ENCODE results near the gene HS6ST2. TPM values are rescaled to one million over a fixed set of nuclear protein-coding genes. Genes with fewer than 3 reads are reported as not detected.
"Not testable (repeated sequence)": the region's sequence is repeated elsewhere in the genome, so short reads cannot be mapped to it uniquely, and the experiment has no call there.

The HS6ST2 gene
- total RNA-seq, 1 experiment from 2014 or later, result not detected

GRCh38 chrX:132957211-132958090 lies 978 bp downstream of the HS6ST2 start:
- H3K9me3 ChIP-seq (replicated peaks), result no peaks in the 10 kb centered on the region
- peaks cover 6% of the 10 kb centered on the region; the same call in 1 of the 2 replicates for H3K4me1 ChIP-seq (replicated peaks)
- H3K4me3 ChIP-seq, result no peak overlapping the region
- no peak for DNase-seq (ENCODE audit: low read depth in 1 of 2, low spot score in 2 of 2)
- peaks cover 27% of the 10 kb centered on the region for H3K27me3 ChIP-seq (replicated peaks)
- no peaks in the 10 kb centered on the region for H3K36me3 ChIP-seq
- H3K27ac ChIP-seq, result no peak overlapping the region

GRCh38 chrX:132956421-132957210 lies 1.8 kb downstream of the HS6ST2 start:
- H3K4me3 ChIP-seq, result no peak overlapping the region
- H3K4me1 ChIP-seq (replicated peaks), result peaks cover 6% of the 10 kb centered on the region; the same call in 1 of the 2 replicates
- no peak for DNase-seq (ENCODE audit: low read depth in 1 of 2, low spot score in 2 of 2)
- no peak overlapping the region for H3K27ac ChIP-seq
- no peaks in the 10 kb centered on the region for H3K36me3 ChIP-seq
- H3K27me3 ChIP-seq (replicated peaks), result peaks cover 27% of the 10 kb centered on the region
- no peaks in the 10 kb centered on the region for H3K9me3 ChIP-seq (replicated peaks)

DNA sequence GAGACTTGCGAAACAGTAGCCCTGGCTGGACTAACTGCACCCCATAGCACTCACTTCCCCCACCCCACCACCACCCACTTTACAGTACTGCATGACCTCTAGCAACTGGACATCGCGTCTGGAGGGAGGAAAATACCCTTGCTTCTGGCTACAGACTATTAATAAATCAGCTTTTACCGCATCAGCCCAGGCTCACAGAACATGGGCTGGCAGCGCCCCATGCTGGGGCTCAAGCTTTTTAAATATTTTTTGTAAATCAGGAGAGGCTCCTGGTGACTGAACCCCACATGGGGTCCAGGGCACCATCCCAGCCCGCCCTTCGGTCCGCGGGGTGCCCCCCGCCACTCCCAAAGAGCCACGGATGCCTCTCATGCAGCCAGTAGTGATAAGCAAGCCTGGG lies 2.7 kb downstream of the HS6ST2 start:
- DNase-seq (ENCODE audit: low read depth in 1 of 2, low spot score in 2 of 2), result no peak
- no peaks in the 10 kb centered on the region for H3K36me3 ChIP-seq
- H3K4me1 ChIP-seq (replicated peaks), result peaks cover 6% of the 10 kb centered on the region; the same call in 1 of the 2 replicates
- H3K9me3 ChIP-seq (replicated peaks), result no peaks in the 10 kb centered on the region
- H3K27ac ChIP-seq, result no peak overlapping the region
- H3K4me3 ChIP-seq, result no peak overlapping the region
- peaks cover 27% of the 10 kb centered on the region for H3K27me3 ChIP-seq (replicated peaks)

DNA sequence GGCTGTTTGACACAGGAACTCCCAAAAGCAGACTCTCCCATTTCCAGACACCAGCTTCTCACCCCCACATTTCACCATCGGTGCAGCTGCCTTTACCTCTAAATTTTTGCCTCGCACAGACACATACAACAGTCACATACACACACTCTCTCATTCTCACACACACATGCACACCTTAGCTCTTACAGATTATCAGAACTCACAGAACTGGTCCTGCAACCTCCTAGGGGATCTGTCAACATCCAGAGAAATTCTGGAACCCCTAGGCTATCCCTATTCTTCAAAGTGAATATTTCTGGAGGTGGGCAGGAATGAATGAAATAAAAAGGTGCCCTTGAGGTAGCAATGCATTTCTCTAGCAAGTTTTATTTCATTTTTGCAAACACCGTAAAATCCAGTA lies 4.1 kb downstream of the HS6ST2 start:
- DNase-seq (ENCODE audit: low read depth in 1 of 2, low spot score in 2 of 2), result no peak
- Histone ChIP-seq H3K27ac (no peak overlapping the region), H3K27me3 (replicated peaks) (peaks cover 27% of the 10 kb centered on the region), H3K4me1 (replicated peaks) (peaks cover 6% of the 10 kb centered on the region; the same call in 1 of the 2 replicates), H3K4me3 (no peak overlapping the region), H3K9me3 (replicated peaks) (no peaks in the 10 kb centered on the region), H3K36me3 (no peaks in the 10 kb centered on the region)

DNA sequence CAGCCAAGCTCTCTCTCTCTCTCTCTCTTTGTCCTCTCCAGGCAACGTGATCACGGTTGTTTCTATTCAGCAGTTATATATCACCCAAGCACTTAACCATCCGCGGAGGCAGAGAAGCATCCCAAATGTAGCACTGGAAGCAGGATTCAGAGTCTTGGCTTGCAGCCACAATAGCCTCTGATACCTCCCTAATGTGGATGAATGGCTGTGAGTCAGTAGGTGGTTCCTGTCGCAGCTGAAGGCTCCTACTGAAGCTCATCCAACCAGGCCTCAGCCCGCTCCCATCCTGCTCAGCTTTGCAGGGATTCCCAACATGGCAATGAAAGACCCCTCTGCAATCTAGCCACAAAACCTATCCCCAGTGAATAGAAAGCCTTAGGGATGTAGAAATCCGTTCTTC lies 5.1 kb downstream of the HS6ST2 start:
- H3K27ac ChIP-seq, result no peak overlapping the region
- DNase-seq (ENCODE audit: low read depth in 1 of 2, low spot score in 2 of 2), result no peak
- peaks cover 20% of the 10 kb centered on the region for H3K27me3 ChIP-seq (replicated peaks)

GRCh38 chrX:132948648-132949260 lies 9.7 kb downstream of the HS6ST2 start:
- Histone ChIP-seq H3K27me3 (replicated peaks) (no peaks in the 10 kb centered on the region), H3K4me3 (no peak overlapping the region), H3K9me3 (replicated peaks) (no peaks in the 10 kb centered on the region), H3K27ac (no peak overlapping the region), H3K36me3 (no peaks in the 10 kb centered on the region), H3K4me1 (replicated peaks) (no peaks in the 10 kb centered on the region)
- no peak for DNase-seq (ENCODE audit: low read depth in 1 of 2, low spot score in 2 of 2)

More for the DNA sequence above, 5.1 kb downstream of the HS6ST2 start:
- H3K4me1 ChIP-seq (replicated peaks), result peaks cover 6% of the 10 kb centered on the region; the same call in 1 of the 2 replicates
- no peaks in the 10 kb centered on the region for H3K9me3 ChIP-seq (replicated peaks)
- no peak overlapping the region for H3K4me3 ChIP-seq
- no peaks in the 10 kb centered on the region for H3K36me3 ChIP-seq

DNA sequence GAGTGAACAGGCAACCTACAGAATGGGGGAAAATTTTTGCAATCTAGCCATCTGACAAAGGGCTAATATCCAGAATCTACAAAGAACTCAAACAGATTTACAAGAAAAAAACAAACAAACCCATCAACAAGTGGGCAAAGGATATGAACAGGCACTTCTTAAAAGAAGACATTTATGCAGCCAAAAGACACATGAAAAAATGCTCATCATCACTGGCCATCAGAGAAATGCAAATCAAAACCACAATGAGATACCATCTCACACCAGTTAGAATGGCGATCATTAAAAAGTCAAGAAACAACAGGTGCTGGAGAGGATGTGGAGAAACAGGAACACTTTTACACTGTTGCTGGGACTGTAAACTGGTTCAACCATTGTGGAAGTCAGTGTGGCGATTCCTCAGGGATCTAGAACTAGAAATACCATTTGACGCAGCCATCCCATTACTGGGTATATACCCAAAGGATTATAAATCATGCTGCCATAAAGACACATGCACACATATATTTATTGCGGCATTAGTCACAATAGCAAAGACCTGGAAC lies 13.3 kb downstream of the HS6ST2 start:
- H3K9me3 ChIP-seq (replicated peaks); DNase-seq (ENCODE audit: low read depth in 1 of 2, low spot score in 2 of 2); H3K4me1 ChIP-seq (replicated peaks): not testable (repeated sequence)

GRCh38 chrX:132940727-132941327 lies 17.6 kb downstream of the HS6ST2 start:
- no peak for DNase-seq (ENCODE audit: low read depth in 1 of 2, low spot score in 2 of 2)
- no peaks in the 10 kb centered on the region for H3K4me1 ChIP-seq (replicated peaks)
- no peak overlapping the region for H3K27ac ChIP-seq
- H3K9me3 ChIP-seq (replicated peaks), result no peaks in the 10 kb centered on the region
- H3K36me3 ChIP-seq, result no peaks in the 10 kb centered on the region
- H3K27me3 ChIP-seq (replicated peaks), result no peaks in the 10 kb centered on the region
- H3K4me3 ChIP-seq, result no peak overlapping the region

More for the DNA sequence above, 13.3 kb downstream of the HS6ST2 start:
- not testable (repeated sequence) for H3K36me3 ChIP-seq; H3K4me3 ChIP-seq; H3K27ac ChIP-seq; H3K27me3 ChIP-seq (replicated peaks)

GRCh38 chrX:132933170-132933569 lies 25.3 kb downstream of the HS6ST2 start:
- Histone ChIP-seq H3K27ac (no peak overlapping the region), H3K9me3 (replicated peaks) (no peaks in the 10 kb centered on the region), H3K36me3 (no peaks in the 10 kb centered on the region), H3K27me3 (replicated peaks) (no peaks in the 10 kb centered on the region), H3K4me3 (no peak overlapping the region), H3K4me1 (replicated peaks) (no peaks in the 10 kb centered on the region)
- DNase-seq (ENCODE audit: low read depth in 1 of 2, low spot score in 2 of 2), result no peak

GRCh38 chrX:132924426-132924825 lies 34.0 kb downstream of the HS6ST2 start:
- Histone ChIP-seq H3K4me3 (no peak overlapping the region), H3K9me3 (replicated peaks) (no peaks in the 10 kb centered on the region), H3K27me3 (replicated peaks) (no peaks in the 10 kb centered on the region), H3K27ac (no peak overlapping the region), H3K4me1 (replicated peaks) (no peaks in the 10 kb centered on the region), H3K36me3 (no peaks in the 10 kb centered on the region)
- DNase-seq (ENCODE audit: low read depth in 1 of 2, low spot score in 2 of 2), result no peak

- Histone ChIP-seq H3K4me3 (no peak overlapping the region), H3K36me3 (no peaks in the 10 kb centered on the region), H3K9me3 (replicated peaks) (no peaks in the 10 kb centered on the region), H3K4me1 (replicated peaks) (no peaks in the 10 kb centered on the region), H3K27me3 (replicated peaks) (no peaks in the 10 kb centered on the region), H3K27ac (no peak overlapping the region)
- no peak for DNase-seq (ENCODE audit: low read depth in 1 of 2, low spot score in 2 of 2)
Observed at GRCh38 chrX:132918523-132918922, 39.9 kb downstream of the HS6ST2 start.

DNA sequence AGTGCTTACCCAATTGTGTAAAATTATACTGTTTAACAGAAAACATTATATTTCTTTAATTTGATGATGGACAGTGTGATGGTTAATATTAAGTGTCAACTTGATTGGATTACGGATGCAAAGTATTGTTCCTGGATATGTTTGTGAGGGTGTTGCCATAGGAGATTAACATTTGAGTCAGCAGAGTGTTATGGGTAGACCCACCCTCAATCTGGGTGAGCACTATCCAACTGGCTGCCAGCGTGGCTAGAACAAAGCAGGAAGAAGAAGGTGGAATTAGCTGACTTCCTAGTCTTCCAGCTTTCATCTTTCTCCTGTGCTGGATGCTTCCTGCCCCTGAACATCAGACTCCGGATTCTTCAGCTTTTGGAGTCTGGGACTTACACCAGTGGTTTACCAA lies 42.1 kb downstream of the HS6ST2 start:
- no peak overlapping the region for H3K27ac ChIP-seq
- no peak for DNase-seq (ENCODE audit: low read depth in 1 of 2, low spot score in 2 of 2)

GRCh38 chrX:132909643-132910042 lies 48.8 kb downstream of the HS6ST2 start:
- H3K4me1 ChIP-seq (replicated peaks), result no peaks in the 10 kb centered on the region
- H3K4me3 ChIP-seq, result no peak overlapping the region
- no peaks in the 10 kb centered on the region for H3K9me3 ChIP-seq (replicated peaks)
- no peaks in the 10 kb centered on the region for H3K27me3 ChIP-seq (replicated peaks)
- no peak overlapping the region for H3K27ac ChIP-seq
- H3K36me3 ChIP-seq, result no peaks in the 10 kb centered on the region
- no peak for DNase-seq (ENCODE audit: low read depth in 1 of 2, low spot score in 2 of 2)

More for the DNA sequence above, 42.1 kb downstream of the HS6ST2 start:
- Histone ChIP-seq H3K4me3 (no peak overlapping the region), H3K36me3 (no peaks in the 10 kb centered on the region), H3K9me3 (replicated peaks) (no peaks in the 10 kb centered on the region), H3K4me1 (replicated peaks) (no peaks in the 10 kb centered on the region), H3K27me3 (replicated peaks) (no peaks in the 10 kb centered on the region)
